Kidney tubule cell (primary cell): ENCODE data around the gene SQSTM1.
"Not testable (repeated sequence)": the region's sequence is repeated elsewhere in the genome, so short reads cannot be mapped to it uniquely, and the experiment has no call there.

ENCODE experiments used
- DNase-seq: peaks from one replicate; pipeline ENCODE4 v3.0.0-alpha.2; 2018; ENCODE audit warnings: low spot score

The SQSTM1 gene

GRCh38 chr5:179827680-179828079 lies 7.0 kb downstream of the SQSTM1 start:
- DNase-seq, result peak; percentile 76

- no peak for DNase-seq
These were observed 8.2 kb downstream of the SQSTM1 start for GRCh38 chr5:179828756-179829421.

- peak; percentile 37 for DNase-seq
These were observed 9.2 kb downstream of the SQSTM1 start for GRCh38 chr5:179829732-179830435.

- no peak for DNase-seq
These were observed 10.2 kb downstream of the SQSTM1 start for GRCh38 chr5:179830818-179831468.

GRCh38 chr5:179832039-179832745 lies 11.5 kb downstream of the SQSTM1 start:
- DNase-seq, result no peak

GRCh38 chr5:179833056-179833708 lies 12.5 kb downstream of the SQSTM1 start:
- DNase-seq, result no peak

- DNase-seq, result no peak
These were observed 13.0 kb downstream of the SQSTM1 start for GRCh38 chr5:179833709-179834070.

- no peak for DNase-seq
These were observed 13.4 kb downstream of the SQSTM1 start for GRCh38 chr5:179834120-179834519.

GRCh38 chr5:179834871-179835270 lies 14.2 kb downstream of the SQSTM1 start:
- not testable (repeated sequence) for DNase-seq

GRCh38 chr5:179836225-179837019 lies 15.7 kb downstream of the SQSTM1 start:
- DNase-seq, result peak; percentile 60

- no peak for DNase-seq
These were observed 16.6 kb downstream of the SQSTM1 start for GRCh38 chr5:179837076-179838011.

GRCh38 chr5:179839328-179840256 lies 18.9 kb downstream of the SQSTM1 start:
- peak; percentile 42 for DNase-seq

- no peak for DNase-seq
These were observed 19.6 kb downstream of the SQSTM1 start for GRCh38 chr5:179840321-179840720.

- no peak for DNase-seq
These were observed 20.1 kb downstream of the SQSTM1 start for GRCh38 chr5:179840766-179841165.

- DNase-seq, result no peak
These were observed 20.9 kb downstream of the SQSTM1 start for GRCh38 chr5:179841621-179842020.

GRCh38 chr5:179852993-179853547 lies 32.4 kb downstream of the SQSTM1 start:
- no peak for DNase-seq

GRCh38 chr5:179854356-179854755 lies 33.7 kb downstream of the SQSTM1 start:
- DNase-seq, result no peak

- DNase-seq, result peak; percentile 44
These were observed 37.5 kb downstream of the SQSTM1 start for GRCh38 chr5:179858241-179858585.
